Suprapubic skin (tissue), 4 donors: ENCODE measurements around the gene ABCA6.

ENCODE experiments used
- EP300 ChIP-seq: sonication (generic); formaldehyde crosslinking; IDR thresholded peaks from one replicate; pipeline ENCODE4 v1.6.1; 2017; ENCODE audit warnings: antibody characterized with exemption
- POLR2AphosphoS5 ChIP-seq, 3 donors: sonication (generic); formaldehyde crosslinking; IDR thresholded peaks; one replicate each; pipeline ENCODE4 v1.6.1; 2017; ENCODE audit warnings: antibody characterized with exemption in 3 of 3
- TF ChIP-seq, protein P1 (sequence below), 2 donors: fragments of 200-600 bp in 1 of 2; fragments of 450-650 bp in 1 of 2; sonication (generic) in 1 of 2; IDR thresholded peaks; one replicate each; pipeline ENCODE4 v1.5.1; 2016 to 2019; ENCODE audit warnings: antibody characterized with exemption in 2 of 2, mild to moderate bottlenecking in 1 of 2, moderate library complexity in 1 of 2

GRCh38 chr17:69188064-69188463 is 46.4 kb upstream of the ABCA6 start:
- TF ChIP-seq POLR2AphosphoS5 (IDR thresholded peaks at IDR 0.05) (no peak), EP300 (no peak)
- TF ChIP-seq, protein P1, sequence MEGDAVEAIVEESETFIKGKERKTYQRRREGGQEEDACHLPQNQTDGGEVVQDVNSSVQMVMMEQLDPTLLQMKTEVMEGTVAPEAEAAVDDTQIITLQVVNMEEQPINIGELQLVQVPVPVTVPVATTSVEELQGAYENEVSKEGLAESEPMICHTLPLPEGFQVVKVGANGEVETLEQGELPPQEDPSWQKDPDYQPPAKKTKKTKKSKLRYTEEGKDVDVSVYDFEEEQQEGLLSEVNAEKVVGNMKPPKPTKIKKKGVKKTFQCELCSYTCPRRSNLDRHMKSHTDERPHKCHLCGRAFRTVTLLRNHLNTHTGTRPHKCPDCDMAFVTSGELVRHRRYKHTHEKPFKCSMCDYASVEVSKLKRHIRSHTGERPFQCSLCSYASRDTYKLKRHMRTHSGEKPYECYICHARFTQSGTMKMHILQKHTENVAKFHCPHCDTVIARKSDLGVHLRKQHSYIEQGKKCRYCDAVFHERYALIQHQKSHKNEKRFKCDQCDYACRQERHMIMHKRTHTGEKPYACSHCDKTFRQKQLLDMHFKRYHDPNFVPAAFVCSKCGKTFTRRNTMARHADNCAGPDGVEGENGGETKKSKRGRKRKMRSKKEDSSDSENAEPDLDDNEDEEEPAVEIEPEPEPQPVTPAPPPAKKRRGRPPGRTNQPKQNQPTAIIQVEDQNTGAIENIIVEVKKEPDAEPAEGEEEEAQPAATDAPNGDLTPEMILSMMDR (IDR thresholded peaks at IDR 0.05) = no peak
